Psoas muscle (tissue), 8 donors: Measurements from ENCODE around the gene TRMT11. TPM values are rescaled to one million over a fixed set of nuclear protein-coding genes. Genes with fewer than 3 reads are reported as not detected.

Experiments
- ATAC-seq, 4 donors: fragments of 200-7000 bp; cut with Tn5 transposase; one replicate each; pipeline ENCODE4 v1.9.1; 2020; ENCODE audit warnings: moderate library complexity in 3 of 4, mild to moderate bottlenecking in 2 of 4
- DNase-seq, 2 donors: peaks; one replicate each; pipeline ENCODE4 v3.0.0-alpha.2; 2020
- H3K27ac ChIP-seq: fragments of 200-600 bp; one replicate; pipeline ENCODE4 v1.8.0; 2022
- H3K27me3 ChIP-seq, 3 donors: fragments of 200-600 bp in 1 of 3; one replicate each; pipeline versions ENCODE4 v1.6.1 to v1.8.0; 2013 to 2022; ENCODE audit warnings: low read length in 2 of 3, mild to moderate bottlenecking in 2 of 3, moderate library complexity in 1 of 3; ENCODE audit not compliant: insufficient read depth in 3 of 3
- H3K36me3 ChIP-seq, 2 donors: fragments of 200-600 bp in 1 of 2; one replicate each; pipeline versions ENCODE4 v1.6.1 to v1.8.0; 2013 to 2022; ENCODE audit warnings: low read depth in 1 of 2, mild to moderate bottlenecking in 1 of 2, moderate library complexity in 1 of 2; ENCODE audit not compliant: insufficient read depth in 1 of 2
- H3K4me1 ChIP-seq: fragments of 200-600 bp; one replicate; pipeline ENCODE4 v1.8.0; 2022
- H3K4me3 ChIP-seq: fragments of 200-600 bp; one replicate; pipeline ENCODE4 v1.8.0; 2022; ENCODE audit warnings: mild to moderate bottlenecking
- H3K9me3 ChIP-seq: fragments of 200-600 bp; one replicate; pipeline ENCODE4 v1.8.0; 2022
- WGBS, 3 donors: extraction: QIAGEN DNeasy Blood & Tissue Kit; methylation state at CpG; one replicate each; pipeline versions ENCODE4 v1.1.6 to v1.1.7; 2013; 5-methylcytosine and 5-hydroxymethylcytosine counted together
- intact Hi-C, 2 donors: fragments of 100-400 bp; cut with DNase I; formaldehyde crosslinking; loops; one replicate each; pipeline versions ENCODE4 v1.11.0 to v1.14.2; 2022
- polyA plus RNA-seq, 3 donors: library from polyadenylated mRNA; stranded (reverse); fragments of 200-250 nt; gene quantifications; one replicate each; pipeline ENCODE4 v1.2.3, GENCODE V29; 2013
- total RNA-seq, 4 donors: library from RNA; stranded (reverse); fragmentation: NEBNext Ultra II Directional in 2 of 4; extraction: Animal tissue kit (Norgen Biotek cat#: 25700) in 2 of 4; gene quantifications; one replicate each; pipeline versions ENCODE4 v1.2.1 to v1.2.4, GENCODE V29; 2021 to 2023
- TF ChIP-seq, protein P1 (sequence below): fragments of 200-600 bp; IDR thresholded peaks from one replicate; pipeline ENCODE4 v1.8.0; 2022; ENCODE audit warnings: antibody characterized with exemption
- donor health status: healthy with polysubstance abuse.
- donor health status: DM: no; HTN: no; CAD: no; lungs with moderate emphysema.
- donor health status: Bipolar disorder and iron deficiency.
- donor health status: healthy.
- donor health status: DM: yes; HTN: yes; CAD: no.
- donor health status: DM: no; HTN: no; CAD: no.
- donor health status: DM: no; HTN: no; CAD: no.
- donor health status: DM: yes; HTN: yes; CAD: no.

TRMT11 gene
- total and polyA plus RNA-seq, 7 donors: 4.1 to 9.3 (median 7.8) TPM

DNA sequence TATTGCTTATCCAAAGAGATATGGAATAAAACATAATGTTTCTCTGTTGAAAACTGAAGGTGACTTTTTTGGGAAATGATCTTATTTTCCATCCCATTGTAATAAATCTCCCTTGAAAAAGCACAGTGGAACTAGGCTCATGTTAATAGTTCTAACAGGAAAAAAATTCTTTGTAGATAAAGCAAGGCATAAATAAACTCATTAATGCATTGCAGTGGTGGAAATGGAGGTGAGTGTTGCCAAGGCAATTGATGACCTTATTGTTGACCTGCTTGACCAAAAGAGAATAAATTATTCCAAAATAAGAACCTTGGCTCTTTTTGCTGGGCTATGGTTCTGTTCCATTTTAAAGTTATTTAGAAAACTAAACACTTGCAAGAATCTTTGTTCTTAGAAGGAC lies 55.2 kb downstream of the TRMT11 start:
- intact Hi-C loops: no loop called here
- H3K9me3 ChIP-seq: peaks cover 7% of the 10 kb centered on the region
- no peak for ATAC-seq

DNA sequence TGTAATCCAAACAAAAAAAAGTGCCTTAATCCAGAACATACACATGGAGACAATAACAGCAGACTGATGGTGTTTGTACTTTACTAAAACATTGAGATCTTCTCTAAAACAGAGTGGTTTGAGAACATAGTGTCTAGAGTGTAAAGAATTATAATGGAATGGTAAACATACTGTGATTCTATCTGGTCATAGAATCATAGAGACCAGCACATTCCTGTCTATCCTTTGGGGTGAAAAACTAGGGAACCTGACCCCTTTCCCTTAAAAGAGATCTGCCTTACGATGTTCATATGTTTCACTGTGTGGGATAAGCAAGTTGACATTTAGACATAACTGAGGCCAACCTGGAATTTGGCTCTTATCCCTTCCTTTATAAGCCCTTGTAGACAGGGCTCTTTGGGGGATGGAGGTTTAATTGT lies 55.7 kb downstream of the TRMT11 start:
- intact Hi-C loops: no loop called here
- no peak overlapping the region for H3K27ac ChIP-seq
- no peak overlapping the region for H3K4me3 ChIP-seq
- no peaks in the 10 kb centered on the region for H3K27me3 ChIP-seq
- TF ChIP-seq, protein P1, sequence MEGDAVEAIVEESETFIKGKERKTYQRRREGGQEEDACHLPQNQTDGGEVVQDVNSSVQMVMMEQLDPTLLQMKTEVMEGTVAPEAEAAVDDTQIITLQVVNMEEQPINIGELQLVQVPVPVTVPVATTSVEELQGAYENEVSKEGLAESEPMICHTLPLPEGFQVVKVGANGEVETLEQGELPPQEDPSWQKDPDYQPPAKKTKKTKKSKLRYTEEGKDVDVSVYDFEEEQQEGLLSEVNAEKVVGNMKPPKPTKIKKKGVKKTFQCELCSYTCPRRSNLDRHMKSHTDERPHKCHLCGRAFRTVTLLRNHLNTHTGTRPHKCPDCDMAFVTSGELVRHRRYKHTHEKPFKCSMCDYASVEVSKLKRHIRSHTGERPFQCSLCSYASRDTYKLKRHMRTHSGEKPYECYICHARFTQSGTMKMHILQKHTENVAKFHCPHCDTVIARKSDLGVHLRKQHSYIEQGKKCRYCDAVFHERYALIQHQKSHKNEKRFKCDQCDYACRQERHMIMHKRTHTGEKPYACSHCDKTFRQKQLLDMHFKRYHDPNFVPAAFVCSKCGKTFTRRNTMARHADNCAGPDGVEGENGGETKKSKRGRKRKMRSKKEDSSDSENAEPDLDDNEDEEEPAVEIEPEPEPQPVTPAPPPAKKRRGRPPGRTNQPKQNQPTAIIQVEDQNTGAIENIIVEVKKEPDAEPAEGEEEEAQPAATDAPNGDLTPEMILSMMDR: no peak
- no peak for DNase-seq
- peaks cover 7% of the 10 kb centered on the region for H3K9me3 ChIP-seq
- no peaks in the 10 kb centered on the region for H3K4me1 ChIP-seq
- ATAC-seq: no peak
- WGBS, 3 donors: 84 to 97% (median 92%) methylated on average over 1 of the region's 1 CpG
- H3K36me3 ChIP-seq: peaks cover 0 to 38% of the 10 kb centered on the region in 2 donors

More for the DNA sequence above, 55.2 kb downstream of the TRMT11 start:
- no peak overlapping the region for H3K27ac ChIP-seq
- no peaks in the 10 kb centered on the region for H3K4me1 ChIP-seq
- no peak overlapping the region for H3K4me3 ChIP-seq
- no peak for DNase-seq
- H3K27me3 ChIP-seq: no peaks in the 10 kb centered on the region
- peaks cover 0 to 38% of the 10 kb centered on the region in 2 donors for H3K36me3 ChIP-seq
- TF ChIP-seq, protein P1: no peak

DNA sequence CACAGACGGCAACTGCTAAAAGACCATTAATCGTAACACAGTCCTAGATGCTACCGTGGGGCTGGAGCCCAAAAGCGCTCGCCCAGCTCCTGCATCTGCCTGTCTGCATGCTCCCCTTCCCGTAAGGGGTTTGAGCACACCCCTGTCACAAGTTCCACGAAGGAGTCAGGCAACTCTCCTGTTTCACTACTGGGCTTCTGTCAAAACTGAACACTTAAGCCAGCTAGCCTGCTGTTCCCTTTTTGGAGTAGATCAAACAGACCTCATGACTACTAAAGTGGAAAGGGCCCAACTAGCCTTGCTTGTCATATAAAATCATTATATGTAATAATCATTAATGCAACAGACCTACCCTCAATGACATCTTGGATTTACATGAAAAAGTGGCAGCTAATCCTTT lies 61.3 kb downstream of the TRMT11 start:
- Histone ChIP-seq H3K4me1 (no peaks in the 10 kb centered on the region), H3K27me3 (no peaks in the 10 kb centered on the region), H3K4me3 (no peak overlapping the region), H3K36me3 (peaks cover under 1 to 3% of the 10 kb centered on the region in 2 donors), H3K27ac (no peak overlapping the region), H3K9me3 (peaks cover 7% of the 10 kb centered on the region)
- TF ChIP-seq, protein P1: no peak
- no peak for DNase-seq
- ATAC-seq: peak; percentile 51 to 79 (median 64)
- intact Hi-C loops: no loop called here
- 69 to 84% (median 69%) methylated on average over 7 of the region's 7 CpGs for WGBS, 3 donors

DNA sequence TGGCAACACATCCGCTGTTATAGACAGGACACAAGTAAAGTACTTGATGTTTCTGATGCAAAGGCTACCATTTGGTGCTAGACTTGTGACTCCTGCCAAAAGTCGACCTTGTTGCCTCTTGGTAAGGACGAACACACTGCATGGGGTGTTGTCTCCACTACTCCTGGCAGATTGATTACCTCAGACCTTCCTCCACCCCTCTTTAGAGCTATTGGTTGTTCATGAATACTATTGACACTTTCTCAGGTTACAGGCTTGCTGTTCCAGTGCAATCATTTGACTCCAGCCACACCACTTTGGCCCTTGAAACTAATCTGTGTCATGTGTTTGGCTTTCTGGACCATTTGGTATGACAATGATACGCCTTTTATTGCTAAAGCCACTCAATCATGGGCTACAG lies 62.3 kb downstream of the TRMT11 start:
- WGBS, 3 donors: 57 to 76% (median 57%) methylated on average over 4 of the region's 4 CpGs
- intact Hi-C loops: no loop called here
- Histone ChIP-seq H3K4me3 (no peak overlapping the region), H3K27ac (no peak overlapping the region), H3K27me3 (no peaks in the 10 kb centered on the region), H3K4me1 (no peaks in the 10 kb centered on the region), H3K9me3 (peaks cover 7% of the 10 kb centered on the region), H3K36me3 (peaks cover 5 to 7% of the 10 kb centered on the region in 2 donors)
- ATAC-seq: peak; percentile 23 to 57 (median 46)
- TF ChIP-seq, protein P1: no peak
- DNase-seq: no peak

DNA sequence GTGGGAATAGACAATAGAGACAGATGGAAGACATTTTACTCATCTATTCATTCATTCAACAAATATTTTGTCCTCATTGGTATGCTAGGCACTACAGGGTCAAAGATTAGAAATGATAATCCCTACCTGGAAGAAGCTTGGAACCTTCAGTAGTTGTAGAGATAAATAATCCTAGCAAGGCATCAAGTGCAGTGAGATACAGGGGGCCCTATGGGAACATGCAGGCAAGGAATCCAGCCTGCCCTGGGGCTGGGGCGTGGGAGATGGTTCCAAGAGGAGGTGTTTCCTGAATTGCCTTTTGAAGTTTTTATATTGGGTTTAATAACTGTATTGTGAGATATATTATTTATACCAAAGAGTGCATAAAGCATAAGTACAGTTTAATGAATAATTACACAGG lies 64.5 kb downstream of the TRMT11 start:
- 94 to 100% (median 100%) methylated on average over 1 of the region's 1 CpG for WGBS, 3 donors
- Histone ChIP-seq H3K27ac (no peak overlapping the region), H3K9me3 (no peaks in the 10 kb centered on the region), H3K27me3 (no peaks in the 10 kb centered on the region), H3K4me3 (no peak overlapping the region), H3K36me3 (peaks cover 5 to 7% of the 10 kb centered on the region in 2 donors), H3K4me1 (no peaks in the 10 kb centered on the region)
- ATAC-seq (no peak), DNase-seq (no peak)
- intact Hi-C loops: no loop called here
- TF ChIP-seq, protein P1: no peak
